NCI-H2171 (cell line): ENCODE measurements around the gene CD276.
"Not testable (repeated sequence)": the region's sequence is repeated elsewhere in the genome, so short reads cannot be mapped to it uniquely, and the experiment has no call there.

Source experiments
- DNase-seq: peaks from one replicate; lab custom pipeline; 2025; lab: John Stamatoyannopoulos, UW

The CD276 gene

DNA sequence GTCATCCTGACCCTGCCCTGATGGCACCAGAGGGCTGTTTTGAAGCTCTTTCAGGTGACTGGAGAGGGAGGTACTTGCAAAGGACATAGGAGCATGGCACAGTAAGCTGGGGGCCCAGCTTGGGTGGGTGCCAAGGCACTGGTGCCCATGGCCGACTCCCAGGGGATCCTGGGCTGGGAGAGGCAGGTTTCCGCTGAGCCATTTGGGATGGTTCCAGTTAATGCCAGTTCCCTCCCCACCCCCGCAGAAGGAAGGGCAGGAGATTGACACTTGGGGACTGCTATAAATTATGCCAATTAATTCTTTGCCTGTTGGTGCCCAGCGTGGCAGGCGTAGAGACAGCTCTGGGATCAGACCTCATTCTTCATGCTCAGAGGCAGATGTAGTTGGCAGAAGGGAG, 26.1 kb downstream of the CD276 start:
- no peak for DNase-seq

DNA sequence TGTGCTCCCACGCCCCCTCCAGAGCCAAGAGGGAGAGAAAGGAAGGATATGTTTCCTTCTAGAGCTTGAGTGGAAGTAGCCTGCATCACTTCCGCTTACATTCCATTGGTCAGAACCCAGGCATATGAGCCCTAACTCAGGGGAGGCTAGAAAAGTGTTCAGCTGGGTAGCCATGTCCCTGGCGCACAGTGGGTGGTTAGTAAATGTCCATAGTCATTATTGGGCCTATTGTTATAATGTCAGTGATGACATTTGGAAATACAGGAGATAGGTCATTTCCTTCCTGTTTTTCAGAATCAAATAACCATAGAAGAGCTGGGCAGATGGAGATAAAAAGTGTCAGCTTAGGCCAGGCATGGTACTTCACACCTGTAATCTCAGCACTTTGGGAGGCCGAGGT, 27.3 kb downstream of the CD276 start:
- no peak for DNase-seq

DNA sequence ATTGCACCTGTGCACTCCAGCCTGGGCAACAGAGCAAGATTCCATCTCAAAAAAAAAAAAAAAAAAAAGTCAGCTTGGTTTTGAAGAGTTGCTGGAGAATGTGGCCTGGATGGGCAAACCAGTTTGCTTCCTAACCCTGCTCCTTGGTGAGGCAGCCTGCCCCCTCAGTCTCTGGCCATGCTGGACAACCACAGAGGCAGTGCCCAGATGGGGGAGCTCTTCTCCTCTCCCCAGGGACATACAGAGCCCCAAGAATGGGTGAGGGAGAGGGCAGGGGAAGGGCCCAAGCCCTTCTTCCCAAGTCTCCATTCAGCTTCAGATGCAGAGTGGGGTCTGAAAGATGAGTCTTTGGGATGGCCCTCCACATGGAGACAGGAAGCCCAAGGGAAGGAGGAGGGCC, 27.9 kb downstream of the CD276 start:
- no peak for DNase-seq

DNA sequence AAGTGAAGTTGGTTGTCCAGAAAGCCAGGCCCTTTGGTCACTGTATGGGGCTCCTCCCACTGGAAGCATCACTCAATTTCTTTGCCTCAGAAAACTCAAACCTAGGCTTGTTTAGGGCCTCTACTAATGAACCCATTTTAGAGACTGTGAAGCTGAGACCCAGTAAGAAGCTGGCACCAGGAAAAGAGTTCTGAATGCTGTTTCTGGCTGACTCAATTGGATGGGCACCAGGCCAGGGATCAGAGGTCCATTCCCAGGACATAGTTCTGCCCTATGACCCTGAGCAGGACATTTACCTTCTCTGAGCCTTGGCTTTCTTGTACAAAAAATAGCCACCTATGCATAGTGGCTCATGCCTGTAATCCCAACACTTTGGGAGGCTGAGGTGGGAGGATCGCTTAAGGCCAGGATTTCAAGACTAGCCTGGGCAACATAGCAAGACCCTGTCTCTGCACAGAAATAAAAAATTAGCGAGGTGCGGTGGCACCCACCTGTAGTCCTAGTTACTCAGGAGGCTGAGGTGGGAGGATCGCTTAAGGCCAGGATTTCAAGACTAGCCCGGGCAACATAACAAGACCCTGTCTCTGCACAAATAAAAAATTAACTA, 30.6 kb downstream of the CD276 start:
- DNase-seq, result no peak

DNA sequence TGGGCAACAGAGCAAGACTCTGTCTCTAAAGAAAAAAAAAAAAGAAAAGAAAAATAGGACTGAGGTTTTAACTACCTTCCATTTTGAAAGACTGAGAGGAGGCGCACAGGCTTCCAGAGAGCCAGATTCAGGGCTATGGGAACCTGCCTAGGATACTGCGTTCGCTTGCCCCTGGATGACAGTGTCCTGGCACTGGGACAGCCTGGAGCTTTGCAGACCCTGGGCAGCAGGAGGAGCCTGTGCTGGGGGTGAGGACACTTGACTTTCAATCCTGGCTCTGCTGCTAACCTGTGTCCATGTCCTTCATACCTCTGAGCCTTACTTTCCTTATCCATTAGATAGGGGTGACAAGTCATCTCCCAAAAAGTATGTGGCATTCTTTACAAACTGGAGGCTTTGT, 31.2 kb downstream of the CD276 start:
- DNase-seq, result no peak

DNA sequence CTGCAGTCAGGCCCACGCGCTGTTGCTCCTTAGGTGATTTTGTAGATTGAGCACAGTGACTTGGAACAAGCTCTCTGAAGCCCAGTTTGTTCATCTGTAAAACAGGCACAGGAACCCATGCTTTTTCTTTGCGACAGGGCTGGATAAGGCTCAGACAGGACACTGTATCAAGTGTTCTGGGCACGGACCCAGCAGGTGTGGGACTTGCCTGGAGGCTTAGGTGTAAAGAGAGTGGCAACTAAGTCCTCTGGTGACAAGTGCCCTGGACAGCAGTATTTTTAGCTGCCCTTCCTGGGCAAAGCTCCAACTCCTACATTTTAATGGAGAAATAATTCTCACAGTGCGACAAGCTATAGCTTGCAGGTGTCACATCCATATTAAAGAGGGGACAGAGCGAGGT, 32.2 kb downstream of the CD276 start:
- no peak for DNase-seq

DNA sequence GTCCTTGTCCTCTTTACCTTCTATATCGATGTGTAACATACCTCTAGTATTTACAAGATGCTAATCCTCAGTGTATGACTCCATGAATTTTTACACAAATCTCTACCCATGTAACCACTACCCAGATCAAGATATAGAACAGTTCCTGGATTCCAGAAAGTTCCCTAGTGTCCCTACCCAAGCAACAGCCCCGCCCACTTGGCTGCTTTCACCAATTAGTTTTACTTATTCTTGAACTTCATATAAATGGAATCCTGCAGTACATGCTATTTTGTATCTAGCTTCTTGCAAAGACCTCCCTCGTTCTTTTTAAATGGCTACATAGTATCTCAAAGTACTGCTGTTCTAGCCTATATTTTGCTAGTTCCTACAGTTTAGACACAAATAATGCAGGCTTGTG, 33.0 kb downstream of the CD276 start:
- DNase-seq, result no peak

DNA sequence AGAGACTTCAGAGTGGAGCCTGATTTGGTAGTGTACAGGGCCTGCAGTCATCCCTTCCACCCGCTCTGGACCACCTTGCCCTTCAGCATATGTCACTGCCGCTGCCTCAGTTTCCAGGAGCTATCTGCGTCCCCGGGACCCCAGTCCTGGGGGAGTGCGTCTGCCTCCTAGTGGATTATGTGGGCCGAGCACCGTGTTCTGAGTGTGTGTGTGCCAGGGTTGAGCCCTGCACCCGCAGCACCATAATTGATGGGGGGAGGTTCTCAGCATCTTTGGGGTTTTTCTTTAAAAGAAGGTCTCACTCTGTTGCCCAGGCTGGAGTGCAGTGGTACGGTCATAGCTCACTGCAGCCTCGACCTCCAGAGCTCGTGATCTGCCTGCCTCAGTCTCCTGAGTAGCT, 33.6 kb downstream of the CD276 start:
- no peak for DNase-seq

DNA sequence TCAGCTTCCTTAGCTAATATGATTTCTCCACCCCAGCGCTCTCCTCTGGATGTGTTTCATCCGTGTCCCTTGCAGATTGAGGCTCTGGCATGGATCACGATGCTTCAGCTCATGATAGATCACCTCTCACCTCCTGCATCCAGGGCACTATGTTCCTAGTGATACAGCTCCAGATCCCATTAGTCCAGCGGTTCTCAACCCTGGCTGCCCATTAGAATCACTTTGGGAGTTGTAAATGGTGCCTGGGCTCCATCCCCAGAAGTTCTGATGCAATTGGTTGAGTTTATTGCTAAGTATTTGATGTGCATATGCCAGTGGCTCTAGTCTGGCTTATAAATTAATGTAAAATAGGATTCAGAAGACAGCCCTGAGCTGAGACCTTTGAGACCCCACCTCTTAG, 34.5 kb downstream of the CD276 start:
- DNase-seq, result no peak

DNA sequence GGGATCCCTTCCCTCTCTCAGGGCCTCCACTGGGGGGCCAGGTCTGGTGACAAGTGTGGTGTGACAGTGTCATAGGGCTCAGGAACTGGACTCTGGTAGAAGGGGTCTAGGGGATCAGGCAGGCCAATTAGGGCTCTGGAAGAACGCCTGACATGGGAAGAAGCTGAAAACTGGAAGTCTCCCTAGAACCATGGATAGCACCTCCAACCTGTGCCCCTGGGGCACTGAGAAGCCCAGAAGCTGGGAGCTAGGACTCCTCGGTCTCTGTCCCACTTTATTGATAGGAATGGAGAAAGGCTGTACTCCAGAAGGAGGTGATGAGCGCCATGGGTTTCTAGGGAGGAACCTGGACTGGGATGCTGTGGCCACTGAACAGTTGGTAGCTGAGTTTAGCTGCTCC, 38.2 kb downstream of the CD276 start:
- DNase-seq, result no peak

DNA sequence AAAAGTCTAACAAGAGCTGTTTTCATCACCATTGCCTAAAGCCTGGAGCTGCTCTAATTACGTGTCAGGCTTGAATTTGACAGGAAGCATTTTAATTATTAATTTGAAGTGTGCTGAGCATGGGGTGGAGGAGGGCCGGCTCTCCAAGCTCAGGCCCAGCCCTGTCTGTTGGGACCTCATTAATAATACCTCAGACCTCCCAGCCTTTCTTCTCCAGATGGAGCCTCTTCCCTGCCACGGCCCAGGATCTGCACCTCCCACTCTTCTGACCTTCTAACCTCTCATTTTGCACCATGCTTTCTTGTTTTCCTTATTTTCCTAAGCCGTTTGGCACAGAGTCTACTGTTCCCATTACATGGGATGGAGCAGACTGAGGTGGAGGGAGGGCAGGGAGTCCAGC, 39.0 kb downstream of the CD276 start:
- DNase-seq, result no peak

DNA sequence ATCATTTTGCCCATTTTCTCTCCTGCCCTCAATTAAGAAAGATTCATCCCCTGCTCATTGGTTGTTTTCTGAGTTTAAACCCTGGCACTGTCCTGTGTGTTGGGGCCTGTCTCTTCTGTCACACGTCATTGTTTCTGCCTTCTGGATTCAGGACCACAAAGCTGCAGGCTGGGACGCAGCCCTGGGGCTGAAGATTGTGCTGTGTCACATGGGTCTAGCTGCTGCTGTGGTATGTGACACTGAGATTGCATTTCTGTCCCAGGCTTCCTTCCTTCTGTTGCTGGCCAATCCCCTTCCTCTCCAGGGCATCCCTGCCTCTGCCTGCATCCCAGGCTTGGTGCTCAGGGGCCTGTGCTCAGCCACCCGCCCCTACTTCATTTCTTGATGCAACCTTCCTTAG, 40.0 kb downstream of the CD276 start:
- DNase-seq, result no peak

DNA sequence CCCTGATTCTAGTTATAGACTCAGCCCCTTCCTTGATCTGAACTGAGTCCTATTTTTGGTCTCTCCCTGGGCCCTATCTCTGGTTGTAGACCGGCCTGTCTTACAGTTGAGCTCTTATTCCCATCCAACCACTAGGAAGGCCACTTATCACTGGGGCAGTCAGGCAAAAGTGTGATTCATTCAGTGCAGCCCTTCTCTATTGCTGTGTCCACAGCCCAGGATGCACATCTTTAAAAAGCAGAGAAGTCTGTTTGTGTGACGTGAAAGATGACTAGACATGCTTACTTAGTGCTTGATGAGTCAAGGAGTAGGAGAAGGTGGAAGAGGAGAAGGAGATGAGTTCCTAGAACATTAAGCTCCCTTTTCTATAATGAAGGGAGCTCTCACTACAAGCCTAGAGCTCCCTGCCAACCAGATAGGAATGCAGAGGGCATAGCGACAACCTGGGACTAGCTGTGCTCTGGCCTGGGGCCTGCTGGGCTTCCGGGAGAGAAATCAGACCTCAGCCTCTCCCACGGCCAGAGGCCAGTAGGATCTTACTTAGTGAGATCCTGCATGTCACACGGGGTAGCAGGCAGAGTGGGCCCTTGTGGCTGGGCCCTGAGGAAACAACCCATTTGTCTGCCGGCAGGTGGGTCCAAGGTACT, 43.3 kb downstream of the CD276 start:
- DNase-seq, result no peak

DNA sequence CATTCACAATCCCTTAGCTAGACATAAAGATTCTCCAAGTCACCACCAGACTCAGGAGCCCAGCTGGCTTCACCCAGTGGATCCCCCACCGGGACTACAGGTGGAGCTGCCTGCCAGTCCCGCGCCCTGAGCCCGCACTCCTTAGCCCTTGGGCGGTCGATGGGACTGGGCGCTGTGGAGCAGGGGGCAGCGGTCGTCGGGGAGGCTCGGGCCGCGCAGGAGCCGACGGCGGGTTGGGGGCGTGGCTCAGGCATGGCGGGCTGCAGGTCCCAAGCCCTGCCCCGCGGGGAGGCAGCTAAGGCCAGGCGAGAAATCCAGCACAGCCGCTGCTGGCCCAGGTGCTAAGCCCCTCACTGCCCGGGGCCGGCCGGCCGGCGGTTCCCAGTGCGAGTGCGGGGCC, 47.9 kb downstream of the CD276 start:
- not testable (repeated sequence) for DNase-seq

DNA sequence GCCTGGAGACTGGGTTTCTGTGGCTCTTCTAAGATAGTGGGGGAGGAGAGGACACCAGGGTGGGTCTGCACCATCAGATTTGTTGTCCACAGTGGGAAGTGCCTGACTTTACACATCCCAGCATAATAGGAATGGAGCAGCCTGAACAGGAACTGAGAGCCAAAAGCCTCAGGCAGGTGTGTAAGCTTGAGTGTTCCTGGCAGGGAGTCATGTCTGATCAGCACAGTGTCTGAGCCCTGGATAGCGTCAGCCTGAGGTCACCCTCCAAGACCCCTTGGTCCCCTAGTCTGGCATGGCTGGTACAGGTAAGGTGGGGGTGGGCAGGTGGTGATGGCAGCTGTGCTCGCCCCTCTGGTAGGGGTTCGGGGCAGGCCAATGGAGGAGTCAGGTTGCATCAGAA, 48.7 kb downstream of the CD276 start:
- no peak for DNase-seq

DNA sequence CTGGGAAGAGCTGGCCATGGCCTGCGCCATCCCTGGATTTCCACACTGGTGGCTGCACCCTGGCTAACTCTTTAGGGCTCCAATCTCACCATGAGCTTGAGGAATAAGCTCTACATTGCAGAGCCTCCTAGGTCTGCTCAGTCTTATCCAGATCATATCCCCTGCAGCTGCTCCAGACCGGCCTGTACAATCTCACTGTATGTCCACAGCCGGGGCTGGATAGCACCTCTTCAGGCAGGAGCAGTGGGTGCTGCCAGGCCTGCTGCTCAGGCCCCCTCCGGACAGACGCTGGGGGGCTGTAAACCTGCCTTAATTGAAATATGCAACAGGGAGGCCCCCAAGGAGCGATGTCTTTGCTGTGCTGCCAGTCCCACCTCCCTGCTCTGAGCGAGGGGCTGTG, 53.4 kb downstream of the CD276 start:
- no peak for DNase-seq

DNA sequence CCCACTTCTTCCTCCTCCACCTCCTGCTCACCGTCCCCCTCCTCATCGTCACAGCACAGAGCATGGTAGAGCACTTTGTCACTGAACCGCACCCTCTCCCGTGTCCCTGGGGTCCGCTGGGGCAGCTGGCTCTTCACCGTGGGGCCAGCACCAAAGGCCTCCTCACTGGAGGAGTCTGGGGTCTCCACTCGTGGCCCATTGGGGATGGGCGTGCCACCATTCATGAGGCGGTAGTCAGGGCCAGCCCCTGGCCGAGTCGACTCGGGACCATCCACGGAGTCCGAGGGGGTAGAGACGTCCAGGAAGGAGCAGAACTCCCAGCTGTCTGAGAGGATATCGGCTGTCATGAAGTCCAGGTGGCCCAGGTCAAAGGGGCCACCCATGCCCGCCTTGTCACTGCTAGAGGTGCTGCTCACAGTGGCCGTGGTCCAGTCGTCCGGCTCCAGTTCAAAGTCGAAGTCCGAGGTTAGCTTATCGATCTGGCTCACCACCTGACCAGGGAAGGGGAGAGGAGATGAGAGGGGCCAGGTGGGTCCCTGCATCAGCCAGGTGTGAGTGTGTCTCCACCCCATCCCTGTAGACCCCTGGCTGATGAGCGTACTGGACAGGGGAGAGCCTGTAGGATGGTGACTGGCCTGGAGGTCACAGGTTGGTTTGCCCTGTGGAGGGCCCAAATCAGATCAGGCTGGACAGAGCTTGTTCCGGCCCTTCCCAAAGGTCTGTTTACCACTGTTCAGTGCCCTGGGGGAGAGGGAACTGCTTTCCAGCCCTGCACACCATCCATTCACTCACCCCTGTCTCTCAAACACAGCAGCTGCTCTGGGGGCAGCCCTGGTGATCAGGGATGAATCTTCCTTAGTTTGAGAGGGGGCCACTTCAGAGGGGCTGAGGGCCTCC, 56.2 kb downstream of the CD276 start:
- DNase-seq, result no peak

DNA sequence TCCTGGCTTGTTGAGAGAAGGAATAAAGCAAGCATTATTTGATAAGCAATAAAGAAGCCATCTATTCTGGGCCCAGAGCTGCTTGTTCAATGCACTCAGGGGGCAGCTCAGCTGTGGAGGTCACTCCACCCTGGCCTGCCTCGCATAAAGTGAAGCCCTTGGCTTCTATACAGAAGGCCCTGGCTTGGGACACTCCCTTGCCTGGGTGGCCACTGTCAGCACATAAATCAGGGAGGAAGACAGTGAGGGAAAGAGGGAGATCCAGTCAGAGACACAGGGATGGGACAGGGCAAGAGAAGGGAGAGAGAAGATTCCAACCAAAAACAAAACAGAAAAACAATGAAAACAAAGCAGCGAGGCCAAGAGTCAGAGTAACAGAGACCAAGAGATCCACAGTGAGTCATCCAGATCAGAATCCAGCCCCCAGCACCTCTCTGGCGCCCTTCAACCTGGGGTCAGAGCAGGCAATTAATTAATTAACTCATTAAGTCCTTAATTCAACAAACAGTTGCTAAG, 57.2 kb downstream of the CD276 start:
- no peak for DNase-seq

DNA sequence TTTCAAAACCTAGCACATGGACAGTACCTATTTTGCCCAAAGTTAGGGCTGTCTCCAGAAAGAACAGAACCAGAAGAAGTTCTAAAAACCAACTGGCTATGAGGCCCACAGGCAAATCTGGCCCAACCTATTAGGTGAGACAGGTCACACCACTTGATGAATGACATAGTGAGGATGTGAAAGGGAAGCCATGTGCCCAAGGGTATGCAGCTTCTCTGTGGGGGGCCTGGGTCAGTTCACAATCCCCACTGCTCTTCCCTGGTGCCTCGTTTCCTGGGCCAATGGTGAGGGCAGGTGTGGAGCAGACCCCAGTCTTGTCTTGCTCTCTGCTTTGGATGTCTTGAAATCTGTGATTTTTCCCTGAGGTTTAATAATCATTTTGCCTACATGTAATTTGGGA, 60.1 kb downstream of the CD276 start:
- DNase-seq, result no peak

DNA sequence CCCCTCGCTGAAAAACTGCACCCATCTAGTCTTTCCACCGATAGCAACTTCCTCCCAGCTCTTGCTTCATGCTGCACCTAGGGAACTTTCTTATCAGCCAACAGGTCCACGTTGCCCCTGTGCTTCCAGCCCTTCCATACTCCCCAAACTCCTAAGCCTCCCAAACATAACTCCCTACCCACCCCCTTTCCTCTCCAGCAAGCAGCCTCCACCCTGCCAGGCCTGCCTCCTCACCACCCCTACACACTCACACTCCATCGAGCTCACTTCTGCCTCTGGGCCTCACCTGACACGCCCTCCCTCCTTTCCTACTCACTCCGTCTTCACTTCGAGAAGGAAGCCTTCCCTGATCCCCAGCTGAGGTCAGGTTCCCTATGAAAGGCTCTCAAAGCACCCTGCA, 60.9 kb downstream of the CD276 start:
- no peak for DNase-seq

DNA sequence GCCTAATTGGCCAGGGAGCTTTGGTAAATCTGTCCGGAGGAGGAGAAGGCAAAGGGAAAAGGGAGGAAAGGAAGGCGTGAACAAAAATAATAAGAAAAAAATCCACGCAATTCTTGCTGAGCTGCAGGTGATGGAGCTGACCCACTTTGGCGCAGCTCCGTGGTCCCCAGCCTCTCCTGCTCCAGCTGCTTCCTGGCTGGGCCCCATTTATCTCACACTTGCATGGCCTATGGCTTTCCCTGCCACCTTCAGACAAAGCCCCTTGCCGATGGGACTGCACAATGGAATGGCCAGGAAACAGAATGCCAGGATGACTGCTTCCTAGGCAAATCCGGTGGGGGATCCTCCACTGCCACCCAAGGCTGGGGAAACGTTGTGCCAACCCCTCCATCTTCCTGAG, 62.1 kb downstream of the CD276 start:
- no peak for DNase-seq

DNA sequence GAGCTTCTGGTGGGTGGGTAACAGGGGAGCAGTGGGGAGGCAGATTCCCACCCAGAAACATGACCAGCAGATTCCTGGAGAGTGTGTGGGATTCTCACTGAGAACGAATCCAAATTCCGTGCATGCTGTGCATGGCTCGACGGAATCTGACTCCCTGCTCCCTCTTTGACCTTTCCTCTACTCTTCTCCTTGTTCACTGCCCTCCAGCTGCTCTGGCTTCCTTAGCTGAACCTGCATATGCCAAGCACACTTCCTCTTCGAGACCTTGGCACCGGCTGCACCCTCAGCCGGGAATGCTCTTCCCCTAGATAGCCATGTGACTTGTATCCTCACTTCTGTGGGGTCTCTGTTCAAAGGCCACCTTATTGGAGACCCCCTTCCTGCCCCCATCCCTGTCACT, 62.7 kb downstream of the CD276 start:
- no peak for DNase-seq
